HCT116 (cell line): ENCODE results near the gene DPP4. TPM values are rescaled to one million over a fixed set of nuclear protein-coding genes. Genes with fewer than 3 reads are reported as not detected.
A peak's percentile ranks its signal among the peaks of the same experiment; 100 is the strongest.

Experiments used
- ATAC-seq: fragments of 200-7000 bp; cut with Tn5 transposase; 2 replicates; pipeline ENCODE4 v1.9.1; 2020; ENCODE audit warnings: mild to moderate bottlenecking, moderate library complexity
- BruUV-seq: library from RNA; stranded (reverse); fragments of 400-500 nt; replicated peaks from 2 replicates; lab custom pipeline; 2021; lab: Mats Ljungman, UMichigan
- CTCF ChIA-PET: fragments of 300-600 bp; sonication (Branson Sonifier 250); formaldehyde crosslinking; loops from one replicate; lab custom pipeline; 2021; ENCODE audit warnings: antibody characterized with exemption; lab: Charles Lee
- POLR2A ChIA-PET: fragments of 300-600, 350-600 bp; sonication (Branson Sonifier 250); formaldehyde crosslinking; loops from one replicate; lab custom pipeline; 2021; ENCODE audit warnings: antibody characterized with exemption; lab: Charles Lee
- RAD21 ChIA-PET, 2 experiments: fragments of 300-600 bp; sonication (Branson Sonifier 250); formaldehyde crosslinking; loops; one replicate each; lab custom pipeline; 2023; ENCODE audit warnings: low total read pairs in 2 of 2; ENCODE audit not compliant: uncharacterized antibody in 2 of 2, unreplicated experiment in 2 of 2, low non-redundant PET in 1 of 2; lab: Charles Lee
- DNase-seq: peaks from one replicate; pipeline ENCODE4 v3.0.0-alpha.2; 2010; ENCODE audit warnings: low read depth, low spot score
- H2AFZ ChIP-seq: fragments of 200-600 bp; shearing (Covaris generic), sonication (generic); 2 replicates; pipeline ENCODE4 v1.6.1; 2017; ENCODE audit warnings: low read depth, mixed run types, mixed read lengths, antibody characterized with exemption, low read length; ENCODE audit not compliant: poor library complexity, severe bottlenecking
- H3K27ac ChIP-seq: 2 replicates; pipeline ENCODE4 v1.5.1; 2012; ENCODE audit warnings: low read depth, low read length
- H3K27me3 ChIP-seq: fragments of 200-600 bp; sonication (generic); 2 replicates; pipeline ENCODE4 v1.6.1; 2016; ENCODE audit warnings: mixed run types, low read length, mixed read lengths; ENCODE audit not compliant: insufficient read depth
- H3K36me3 ChIP-seq, 2 experiments: fragments of 200-500 bp in 1 of 2; fragments of 200-600 bp in 1 of 2; sonication (Bioruptor generic) in 1 of 2; sonication (generic) in 1 of 2; 2 replicates each; pipeline versions ENCODE4 v1.5.1 to v1.6.1; 2014 to 2016; ENCODE audit warnings: low read length in 2 of 2, inconsistent platforms in 1 of 2, mixed read lengths in 1 of 2, mixed run types in 1 of 2; ENCODE audit not compliant: insufficient read depth in 2 of 2, control insufficient read depth in 1 of 2
- H3K4me1 ChIP-seq, 2 experiments: fragments of 200-600 bp in 1 of 2; sonication (generic) in 1 of 2; 2 replicates each; pipeline versions ENCODE4 v1.5.1 to v1.6.1; 2012 to 2017; ENCODE audit warnings: low read length in 2 of 2, inconsistent platforms in 1 of 2, mild to moderate bottlenecking in 1 of 2, mixed read lengths in 1 of 2, mixed run types in 1 of 2, moderate library complexity in 1 of 2; ENCODE audit not compliant: insufficient read depth in 2 of 2, control insufficient read depth in 1 of 2
- H3K4me2 ChIP-seq: fragments of 200-600 bp; sonication (generic); 2 replicates; pipeline ENCODE4 v1.6.1; 2017; ENCODE audit warnings: mixed run types, low read length, mixed read lengths
- H3K4me3 ChIP-seq, 2 experiments: fragments of 200-600 bp in 1 of 2; sonication (generic) in 1 of 2; replicated peaks in 1 of 2; 2 replicates each; pipeline ENCODE4 v1.5.1; 2011 to 2016; ENCODE audit warnings: low read length in 2 of 2, control low read depth in 1 of 2, low read depth in 1 of 2, mild to moderate bottlenecking in 1 of 2, mixed read lengths in 1 of 2, mixed run types in 1 of 2
- H3K79me2 ChIP-seq: fragments of 200-600 bp; sonication (generic); 2 replicates; pipeline ENCODE4 v1.6.1; 2017; ENCODE audit warnings: mild to moderate bottlenecking, mixed run types, low read length, moderate library complexity, mixed read lengths; ENCODE audit not compliant: insufficient read depth
- H3K9ac ChIP-seq: fragments of 200-600 bp; sonication (generic); 2 replicates; pipeline ENCODE4 v1.6.1; 2016; ENCODE audit warnings: low read length, mixed read lengths
- H3K9me2 ChIP-seq: fragments of 200-600 bp; sonication (generic), shearing (Covaris generic); 2 replicates; pipeline ENCODE4 v1.6.1; 2017; ENCODE audit warnings: mixed run types, mild to moderate bottlenecking, moderate library complexity; ENCODE audit not compliant: insufficient read depth
- H3K9me3 ChIP-seq, 2 experiments: fragments of 200-500 bp in 1 of 2; fragments of 200-600 bp in 1 of 2; sonication (Bioruptor generic) in 1 of 2; sonication (generic) in 1 of 2; 2 replicates each; pipeline ENCODE4 v1.6.1; 2014 to 2017; ENCODE audit warnings: low read length in 2 of 2, mixed read lengths in 2 of 2, inconsistent platforms in 1 of 2, low read depth in 1 of 2, mild to moderate bottlenecking in 1 of 2, mixed run types in 1 of 2, moderate library complexity in 1 of 2; ENCODE audit not compliant: control insufficient read depth in 1 of 2, insufficient read depth in 1 of 2
- H4K20me1 ChIP-seq: fragments of 200-600 bp; sonication (generic), shearing (Covaris generic); 2 replicates; pipeline ENCODE4 v1.6.1; 2017; ENCODE audit warnings: mixed run types, mild to moderate bottlenecking, moderate library complexity; ENCODE audit not compliant: insufficient read depth
- FOSL1 ChIP-seq: IDR thresholded peaks from 2 replicates; pipeline ENCODE4 v1.6.1; 2012; ENCODE audit warnings: low read depth
- JUND ChIP-seq: IDR thresholded peaks from 2 replicates; pipeline ENCODE4 v1.6.1; 2012
- SP1 ChIP-seq: IDR thresholded peaks from 2 replicates; pipeline ENCODE4 v1.6.1; 2012; ENCODE audit warnings: low read depth
- TCF7L2 ChIP-seq: IDR thresholded peaks from 2 replicates; pipeline ENCODE4 v1.7.0; 2011; ENCODE audit warnings: borderline replicate concordance, inconsistent platforms; ENCODE audit not compliant: insufficient read depth, insufficient read length; ENCODE audit errors: extremely low read depth
- intact Hi-C: fragments of 100-400 bp; cut with micrococcal nuclease; formaldehyde crosslinking; loops from 2 replicates; pipeline ENCODE4 v1.10.0; 2022
- total RNA-seq: library from RNA; stranded (reverse); gene quantifications from one replicate; pipeline ENCODE4 v1.2.1, GENCODE V29; 2021; ENCODE audit not compliant: unreplicated experiment

Gene DPP4
- total RNA-seq, 1 experiment from 2014 or later: 3.6 TPM

DNA sequence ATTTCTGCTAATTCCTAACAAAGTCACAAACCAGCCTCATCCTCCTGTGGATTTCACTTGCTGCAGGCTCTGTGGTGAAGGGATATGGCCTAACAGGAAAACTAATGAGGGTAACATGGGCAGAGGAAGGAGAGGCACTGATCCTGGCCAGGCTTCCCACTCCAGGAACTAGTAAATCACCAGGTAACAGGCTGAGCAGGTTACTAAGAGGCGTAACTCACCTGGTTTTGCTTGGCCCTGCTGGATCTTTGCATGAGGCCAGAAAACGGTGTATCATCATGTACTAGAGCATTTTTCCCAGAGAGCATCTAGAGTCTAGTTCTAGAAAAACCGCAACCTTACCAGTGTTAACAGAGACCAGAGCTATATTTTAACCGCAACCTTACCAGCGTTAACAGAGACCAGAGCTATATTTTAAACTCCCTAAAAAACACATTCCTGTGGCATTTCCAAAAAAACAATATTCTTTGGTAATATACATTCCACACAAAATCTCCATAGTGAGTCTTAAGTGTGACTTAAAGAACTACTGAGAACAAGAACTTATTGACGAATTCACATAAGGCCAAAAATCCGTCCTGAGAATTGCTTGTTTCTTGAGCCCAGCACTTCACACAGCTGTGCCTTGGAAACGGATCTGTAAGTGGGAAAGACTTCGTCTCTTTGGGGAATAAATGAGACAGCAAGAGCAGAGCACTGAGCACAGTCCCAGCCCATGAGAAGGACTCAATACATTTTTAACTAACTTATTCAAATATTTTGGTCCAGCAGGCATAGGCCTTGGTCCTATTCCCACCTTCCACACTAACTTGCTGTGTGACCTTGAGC, 43.4 kb downstream of the DPP4 start:
- H3K4me3 ChIP-seq: no peak overlapping the region
- no peaks in the 10 kb centered on the region for H4K20me1 ChIP-seq
- H2AFZ ChIP-seq: no peak overlapping the region
- intact Hi-C loops: no loop called here
- H3K27me3 ChIP-seq: no peaks in the 10 kb centered on the region
- no peak overlapping the region for H3K4me2 ChIP-seq
- RAD21 ChIA-PET: no interaction called here
- TF ChIP-seq FOSL1: no peak
- peaks cover 30 to 35% of the 10 kb centered on the region in 2 experiments for H3K4me1 ChIP-seq
- no peak for DNase-seq
- H3K79me2 ChIP-seq: no peaks in the 10 kb centered on the region
- H3K9me2 ChIP-seq: no peaks in the 10 kb centered on the region
- BruUV-seq: no TSS peak
- no peaks in the 10 kb centered on the region for H3K9me3 ChIP-seq
- POLR2A ChIA-PET: no interaction called here
- H3K36me3 ChIP-seq: no peaks in the 10 kb centered on the region
- no peak for ATAC-seq
- CTCF ChIA-PET: no interaction called here
- no peak overlapping the region for H3K27ac ChIP-seq
- H3K9ac ChIP-seq: no peak overlapping the region

DNA sequence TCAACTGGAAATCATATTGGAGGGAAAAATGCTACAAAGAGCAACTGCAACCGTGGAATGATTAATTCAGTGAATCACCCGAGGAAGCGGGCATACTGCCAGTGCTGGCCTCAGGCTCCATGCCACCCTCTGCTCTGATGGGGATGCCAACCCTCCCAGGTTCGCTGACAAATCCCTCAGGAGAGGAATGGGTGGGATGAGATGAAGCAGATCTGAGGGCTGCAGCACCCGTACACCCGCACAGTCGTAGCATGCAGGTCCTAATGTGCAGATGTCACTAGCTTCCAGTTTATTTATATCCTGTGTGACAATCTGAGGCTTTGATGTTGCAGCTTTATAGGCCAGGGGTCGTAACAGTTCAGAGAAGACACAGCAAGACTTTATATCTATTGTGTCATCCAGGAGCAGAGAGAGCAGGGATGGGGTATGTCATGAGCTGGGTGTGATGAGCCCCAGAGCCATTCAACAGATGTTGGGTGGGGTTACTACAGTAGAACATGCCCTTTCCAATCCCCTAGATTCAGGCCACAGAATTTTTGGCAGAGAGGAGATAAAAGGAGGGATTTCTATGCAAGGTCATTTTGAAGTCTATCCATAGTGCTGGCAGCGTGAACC, 44.6 kb downstream of the DPP4 start:
- no TSS peak for BruUV-seq
- peak; percentile 35 for DNase-seq
- H3K36me3 ChIP-seq: no peaks in the 10 kb centered on the region
- no peak overlapping the region for H2AFZ ChIP-seq
- POLR2A ChIA-PET: no interaction called here
- H3K4me2 ChIP-seq: peak overlapping the region; percentile 34
- peak; percentile 68 for ATAC-seq
- intact Hi-C loops: no loop called here
- H4K20me1 ChIP-seq: no peaks in the 10 kb centered on the region
- H3K27me3 ChIP-seq: no peaks in the 10 kb centered on the region
- no peak overlapping the region for H3K27ac ChIP-seq
- no peaks in the 10 kb centered on the region for H3K9me2 ChIP-seq
- CTCF ChIA-PET: no interaction called here
- no peaks in the 10 kb centered on the region for H3K79me2 ChIP-seq
- RAD21 ChIA-PET: no interaction called here
- H3K4me1 ChIP-seq: peaks cover 30 to 35% of the 10 kb centered on the region in 2 experiments
- TF ChIP-seq JUND: peak; percentile 43; the same call in 1 of the 2 replicates
- TF ChIP-seq SP1: no peak; the same call in 1 of the 2 replicates
- TF ChIP-seq FOSL1: peak; percentile 55
- peak; percentile 55 for TF ChIP-seq TCF7L2
- H3K9ac ChIP-seq: no peak overlapping the region
- H3K4me3 ChIP-seq: no peak overlapping the region
- H3K9me3 ChIP-seq: no peaks in the 10 kb centered on the region
